ENCODE measurements around the gene HDC.

Gene HDC

GRCh38 chr15:50236433-50236832, 29.1 kb downstream of the HDC start:
- DNase-seq (ENCODE audit: low read depth), result no peak
- H3K4me3 ChIP-seq (ENCODE audit: low read depth, low read length), result no peak overlapping the region
- TF ChIP-seq POLR2A (IDR thresholded peaks at IDR 0.05; ENCODE audit: extremely low read depth, insufficient read length) (no peak), MYC (IDR thresholded peaks at IDR 0.05; ENCODE audit: low read depth, low read length) (no peak)

DNA sequence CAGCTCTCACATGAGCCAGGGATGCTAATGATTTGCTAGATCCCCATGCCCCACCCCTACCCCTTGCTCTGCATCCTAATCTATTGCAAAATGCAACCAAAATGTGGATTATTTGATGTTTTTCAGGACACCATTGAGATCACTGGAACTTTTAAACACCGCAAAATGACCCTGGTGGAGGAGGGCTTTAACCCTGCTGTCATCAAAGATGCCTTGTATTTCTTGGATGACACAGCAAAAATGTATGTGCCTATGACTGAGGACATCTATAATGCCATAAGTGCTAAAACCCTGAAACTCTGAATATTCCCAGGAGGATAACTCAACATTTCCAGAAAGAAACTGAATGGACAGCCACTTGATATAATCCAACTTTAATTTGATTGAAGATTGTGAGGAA, 29.7 kb downstream of the HDC start:
- no peak for DNase-seq (ENCODE audit: low read depth)

DNA sequence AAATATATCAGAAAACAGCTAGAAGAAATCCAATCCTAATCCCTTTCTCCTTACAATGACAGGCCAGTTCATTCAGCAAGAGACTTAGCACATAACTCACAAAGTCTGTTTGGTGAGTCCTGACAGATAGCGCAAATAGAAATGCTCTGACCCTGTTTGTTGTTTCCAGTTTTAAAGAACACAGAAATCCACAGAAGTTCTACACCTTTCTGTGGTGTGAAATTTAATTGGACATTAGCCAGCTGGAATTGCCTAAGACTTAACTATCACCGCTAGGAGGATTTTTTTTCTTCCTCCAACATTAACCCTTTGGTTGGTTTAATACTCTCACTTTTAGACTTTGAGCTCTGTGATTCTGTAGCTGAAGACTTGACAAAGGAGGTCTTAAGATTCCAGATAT, 30.8 kb downstream of the HDC start:
- TF ChIP-seq MYC (IDR thresholded peaks at IDR 0.05; ENCODE audit: low read depth, low read length), result no peak
- TF ChIP-seq POLR2A (IDR thresholded peaks at IDR 0.05; ENCODE audit: extremely low read depth, insufficient read length), result no peak
- no peak for TF ChIP-seq CTCF (IDR thresholded peaks at IDR 0.05; ENCODE audit: low read depth, low read length)
- TF ChIP-seq, protein P1, sequence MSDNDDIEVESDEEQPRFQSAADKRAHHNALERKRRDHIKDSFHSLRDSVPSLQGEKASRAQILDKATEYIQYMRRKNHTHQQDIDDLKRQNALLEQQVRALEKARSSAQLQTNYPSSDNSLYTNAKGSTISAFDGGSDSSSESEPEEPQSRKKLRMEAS (IDR thresholded peaks at IDR 0.05; ENCODE audit: low read depth, low read length), result no peak
- no peak for DNase-seq (ENCODE audit: low read depth)
- H3K4me3 ChIP-seq (ENCODE audit: low read depth, low read length), result no peak overlapping the region

More for the DNA sequence above, 29.7 kb downstream of the HDC start:
- no peak for TF ChIP-seq CTCF (IDR thresholded peaks at IDR 0.05; ENCODE audit: low read depth, low read length)
- no peak for TF ChIP-seq POLR2A (IDR thresholded peaks at IDR 0.05; ENCODE audit: extremely low read depth, insufficient read length)
- TF ChIP-seq, protein P1 (IDR thresholded peaks at IDR 0.05; ENCODE audit: low read depth, low read length), result no peak
- no peak for TF ChIP-seq MYC (IDR thresholded peaks at IDR 0.05; ENCODE audit: low read depth, low read length)
- no peak overlapping the region for H3K4me3 ChIP-seq (ENCODE audit: low read depth, low read length)

- no peak for TF ChIP-seq CTCF (IDR thresholded peaks at IDR 0.05; ENCODE audit: low read depth, low read length)
- no peak for TF ChIP-seq POLR2A (IDR thresholded peaks at IDR 0.05; ENCODE audit: extremely low read depth, insufficient read length)
- DNase-seq (ENCODE audit: low read depth), result no peak
- H3K4me3 ChIP-seq (ENCODE audit: low read depth, low read length), result no peak overlapping the region
These were observed 32.3 kb downstream of the HDC start for GRCh38 chr15:50233192-50233736.

GRCh38 chr15:50232791-50233190, 32.7 kb downstream of the HDC start:
- no peak overlapping the region for H3K4me3 ChIP-seq (ENCODE audit: low read depth, low read length)
- no peak for TF ChIP-seq CTCF (IDR thresholded peaks at IDR 0.05; ENCODE audit: low read depth, low read length)
- TF ChIP-seq MYC (IDR thresholded peaks at IDR 0.05; ENCODE audit: low read depth, low read length), result no peak
- TF ChIP-seq POLR2A (IDR thresholded peaks at IDR 0.05; ENCODE audit: extremely low read depth, insufficient read length), result no peak
- TF ChIP-seq, protein P1 (IDR thresholded peaks at IDR 0.05; ENCODE audit: low read depth, low read length), result no peak
- no peak for DNase-seq (ENCODE audit: low read depth)

- H3K4me3 ChIP-seq (ENCODE audit: low read depth, low read length), result no peak overlapping the region
- no peak for DNase-seq (ENCODE audit: low read depth)
- TF ChIP-seq MYC (IDR thresholded peaks at IDR 0.05; ENCODE audit: low read depth, low read length) (no peak), POLR2A (IDR thresholded peaks at IDR 0.05; ENCODE audit: extremely low read depth, insufficient read length) (no peak), CTCF (IDR thresholded peaks at IDR 0.05; ENCODE audit: low read depth, low read length) (no peak)
- TF ChIP-seq, protein P1 (IDR thresholded peaks at IDR 0.05; ENCODE audit: low read depth, low read length), result no peak
These were observed 33.8 kb downstream of the HDC start for GRCh38 chr15:50231761-50232160.
